Activated effector memory CD4-positive, alpha-beta T cell treated with anti-CD3 and anti-CD28 coated beads, Interleukin-2, amount 50 U/mL, for 16 hours (primary cell): ENCODE measurements around the gene ACTN1.

ENCODE experiments used
- DNase-seq: peaks from one replicate; pipeline ENCODE4 v3.0.0-alpha.2; 2020

Gene ACTN1

GRCh38 chr14:68884031-68885030 is 94.8 kb downstream of the ACTN1 start:
- peak; percentile 38 for DNase-seq

DNA sequence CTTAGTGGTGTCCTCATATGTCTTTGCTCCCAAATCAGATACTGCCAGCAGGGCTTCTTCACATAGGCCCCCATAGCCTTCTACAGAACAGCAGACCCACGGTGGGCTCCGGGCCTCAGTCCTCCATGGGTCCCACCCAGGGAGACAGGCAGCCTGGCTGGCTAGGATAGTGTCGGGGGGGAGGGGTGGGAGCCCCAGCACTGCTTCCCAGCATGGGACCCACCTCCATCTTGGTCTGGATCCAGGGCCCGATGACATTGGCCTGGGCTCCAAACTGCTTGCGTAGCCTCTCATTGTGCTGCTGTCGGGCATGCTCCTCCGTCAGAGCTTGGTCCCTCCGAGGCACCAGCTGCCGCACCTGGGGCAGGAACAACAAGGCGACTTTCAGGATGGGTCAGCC is 96.9 kb downstream of the ACTN1 start:
- no peak for DNase-seq

GRCh38 chr14:68881396-68881795 is 97.7 kb downstream of the ACTN1 start:
- no peak for DNase-seq

- peak; percentile 57 for DNase-seq
Observed at GRCh38 chr14:68880581-68881105, 98.5 kb downstream of the ACTN1 start.

DNA sequence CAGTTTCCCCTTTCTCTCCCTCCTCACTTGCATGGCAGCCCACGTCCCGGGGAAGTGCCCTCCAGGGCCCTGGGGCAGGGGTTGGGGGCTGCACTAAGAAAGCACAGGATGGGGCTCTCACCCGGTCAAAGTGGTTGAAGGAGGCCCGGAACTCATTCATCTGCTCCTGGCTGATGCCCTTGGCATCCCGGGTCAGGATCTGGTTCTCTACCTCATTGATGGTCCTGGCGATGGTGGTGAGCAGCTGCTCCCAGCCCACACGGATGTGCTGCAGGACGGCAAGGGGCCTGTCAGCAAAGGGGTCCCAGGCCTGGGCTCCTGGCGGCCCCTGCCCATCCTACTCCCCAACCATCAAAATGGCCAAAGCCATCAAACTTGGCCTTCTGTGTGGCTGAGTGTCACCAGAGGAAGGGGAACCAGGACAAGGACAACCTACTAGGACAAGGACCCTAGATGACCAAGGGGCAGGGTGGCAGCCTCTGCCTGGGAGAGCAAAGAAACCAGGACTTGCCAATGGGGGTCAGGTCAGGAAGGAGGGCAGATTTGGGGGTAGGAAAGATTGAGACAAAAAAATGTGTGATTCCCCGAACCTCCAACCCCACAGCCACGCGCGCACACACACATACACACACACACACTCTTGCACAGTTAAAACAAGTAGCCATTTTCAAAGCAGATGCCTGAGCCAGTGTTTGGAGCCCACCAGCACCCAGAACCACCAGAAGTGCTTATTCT is 99.1 kb downstream of the ACTN1 start:
- peak; percentile 55 for DNase-seq

DNA sequence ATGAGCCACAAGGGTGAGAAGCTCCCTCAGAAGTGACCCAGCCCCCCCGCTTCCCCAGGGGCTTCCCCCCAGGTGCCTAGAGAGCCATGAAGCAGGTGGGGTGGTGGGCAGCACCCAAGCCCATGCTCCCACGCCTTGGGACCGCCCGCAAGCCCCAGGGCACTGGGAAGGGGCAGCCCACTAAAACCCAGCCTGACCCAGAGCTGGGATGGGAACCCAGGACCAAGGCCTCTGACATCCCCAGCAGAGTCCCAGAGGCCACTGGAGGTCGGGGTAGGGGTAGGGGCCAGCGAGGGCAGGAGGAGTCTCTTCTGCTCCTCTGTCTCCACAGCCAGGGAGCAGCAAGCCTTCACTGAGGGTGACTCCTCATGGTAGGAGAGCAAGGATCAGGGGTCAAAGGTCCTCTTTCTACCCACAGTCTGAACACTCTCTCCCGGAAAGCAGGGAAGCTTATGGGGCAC is 99.8 kb downstream of the ACTN1 start:
- DNase-seq, result peak; percentile 38

DNA sequence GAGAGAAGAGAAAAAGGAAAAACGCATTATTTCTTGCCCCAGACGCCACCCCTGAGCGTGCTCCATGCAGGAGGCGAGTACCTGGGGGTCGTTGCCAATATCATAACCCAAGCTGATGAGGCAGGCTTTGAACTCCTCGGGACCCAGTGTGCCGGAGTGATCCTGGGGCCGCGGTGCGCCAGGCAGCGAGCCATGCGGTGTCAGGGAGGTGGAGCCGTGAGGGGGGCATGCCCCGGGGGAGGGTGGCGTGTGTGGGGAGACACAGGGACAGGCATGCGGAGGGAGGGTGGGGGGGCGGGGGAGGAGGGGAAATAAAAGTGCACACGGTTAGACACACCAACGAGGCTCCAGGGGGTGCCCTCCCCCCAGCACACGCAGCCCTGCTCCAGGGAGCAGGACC is 100.2 kb downstream of the ACTN1 start:
- DNase-seq, result peak; percentile 50

DNA sequence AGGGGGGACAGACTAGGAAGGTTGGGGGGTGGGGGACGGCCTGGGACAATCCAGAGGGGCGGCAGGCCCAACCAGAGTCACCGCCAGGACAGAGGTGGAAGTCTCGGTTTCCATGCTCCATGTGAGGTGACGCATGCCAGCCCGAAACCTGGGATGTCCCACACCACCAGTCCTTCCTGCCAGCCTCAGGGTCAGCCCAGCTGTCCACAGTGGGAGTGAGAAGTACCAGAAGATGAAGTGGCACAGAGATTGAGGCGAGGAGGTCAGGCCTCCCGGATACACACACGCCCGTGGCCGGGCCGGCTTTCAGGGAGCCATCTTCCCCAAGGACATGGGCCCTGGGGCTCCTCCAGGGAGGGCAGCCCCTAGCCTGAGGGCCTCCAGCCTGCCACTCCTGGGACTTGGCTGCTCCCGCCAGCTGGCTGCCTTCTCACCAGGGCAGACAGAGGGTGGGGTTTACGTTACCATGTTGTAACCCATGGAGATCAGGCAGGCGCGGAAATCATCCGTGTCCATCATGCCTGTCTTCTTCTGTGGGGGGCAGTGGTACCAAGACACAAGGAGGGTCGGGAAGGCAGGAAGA is 101.0 kb downstream of the ACTN1 start:
- peak; percentile 50 for DNase-seq

DNA sequence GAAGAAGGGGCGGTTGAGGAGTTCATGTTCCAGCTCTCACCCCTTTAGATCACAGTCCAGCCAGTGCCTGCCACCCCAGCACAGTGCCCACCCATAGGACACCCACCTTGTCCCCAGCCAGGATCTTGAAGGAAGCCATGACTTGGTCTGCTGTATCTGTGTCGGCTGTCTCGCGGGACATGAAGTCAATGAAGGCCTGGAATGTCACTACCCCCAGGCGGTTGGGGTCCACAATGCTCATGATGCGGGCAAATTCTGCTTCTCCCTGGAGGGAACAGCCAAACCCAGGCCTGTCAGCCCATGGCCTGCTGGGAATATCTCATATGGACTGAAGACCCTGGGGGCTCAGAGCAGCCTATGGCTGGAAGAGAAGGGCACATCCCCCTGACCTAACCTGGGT is 102.1 kb downstream of the ACTN1 start:
- peak; percentile 36 for DNase-seq

DNA sequence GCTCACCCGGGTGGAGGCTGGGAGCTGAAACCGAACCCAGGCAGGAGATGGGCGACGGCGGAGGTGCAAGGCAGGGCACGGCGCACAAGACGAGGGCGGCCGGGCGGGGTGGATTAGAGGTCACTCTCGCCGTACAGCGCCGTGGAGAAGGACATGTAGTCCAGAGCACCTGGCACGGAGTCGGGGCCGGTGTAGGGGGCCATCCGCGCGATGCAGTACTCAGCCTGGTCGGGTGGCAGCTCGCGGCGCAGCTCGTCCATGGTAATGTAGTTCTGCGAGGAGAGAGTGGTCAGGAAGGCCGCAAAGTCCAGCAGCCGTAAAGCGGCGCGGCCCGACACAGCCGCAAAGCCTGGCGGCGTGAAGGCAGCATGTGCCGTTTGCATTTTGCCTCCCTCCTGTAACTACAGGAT is 104.4 kb downstream of the ACTN1 start:
- DNase-seq, result peak; percentile 73

GRCh38 chr14:68873376-68873775 is 105.7 kb downstream of the ACTN1 start:
- peak; percentile 19 for DNase-seq

GRCh38 chr14:68871392-68871791 is 107.7 kb downstream of the ACTN1 start:
- DNase-seq, result peak; percentile 39

DNA sequence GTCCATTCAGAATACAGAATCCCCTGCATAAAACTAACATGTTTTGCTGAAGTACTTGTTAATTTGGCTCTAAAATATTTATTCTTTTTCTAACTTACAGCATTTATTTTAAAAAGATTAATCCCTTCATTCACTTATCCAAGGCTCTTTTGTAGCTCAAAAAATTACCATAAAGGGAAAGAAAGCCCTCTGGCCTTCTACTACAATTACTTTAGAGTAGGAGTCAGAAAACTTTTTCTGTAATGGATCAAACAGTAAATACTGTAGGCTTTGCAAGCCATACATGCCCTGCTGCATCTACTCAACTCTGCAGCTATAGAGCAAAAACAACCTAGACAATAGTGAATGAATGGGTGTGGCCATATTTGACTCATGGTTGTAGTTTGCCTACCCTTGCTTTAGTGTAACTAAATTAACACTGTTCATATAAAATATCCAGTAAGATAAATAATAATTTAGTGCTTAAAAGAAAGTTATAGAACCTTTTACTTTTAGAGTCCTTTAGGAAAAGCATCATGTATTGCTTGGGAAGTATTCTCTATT is 112.0 kb downstream of the ACTN1 start:
- DNase-seq, result no peak

DNA sequence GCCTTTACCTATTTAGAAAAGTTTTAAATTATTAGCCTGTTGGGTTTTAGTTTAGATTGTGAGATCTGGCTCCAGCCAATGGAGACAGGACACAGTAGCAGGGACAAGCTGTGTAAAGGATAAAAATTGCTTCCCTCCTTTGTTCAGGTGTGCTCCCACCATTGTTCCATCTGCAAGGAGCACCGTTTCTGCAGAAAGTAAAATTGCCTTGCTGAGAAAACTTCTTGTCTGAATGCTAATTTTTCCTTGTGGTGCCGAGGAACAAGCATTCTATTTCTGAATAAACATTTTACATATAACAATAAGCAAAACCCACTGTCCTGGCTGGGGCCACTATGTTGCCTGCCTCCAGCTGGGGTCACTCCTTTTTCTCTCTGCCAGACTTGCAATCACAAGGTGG is 113.6 kb downstream of the ACTN1 start:
- no peak for DNase-seq

DNA sequence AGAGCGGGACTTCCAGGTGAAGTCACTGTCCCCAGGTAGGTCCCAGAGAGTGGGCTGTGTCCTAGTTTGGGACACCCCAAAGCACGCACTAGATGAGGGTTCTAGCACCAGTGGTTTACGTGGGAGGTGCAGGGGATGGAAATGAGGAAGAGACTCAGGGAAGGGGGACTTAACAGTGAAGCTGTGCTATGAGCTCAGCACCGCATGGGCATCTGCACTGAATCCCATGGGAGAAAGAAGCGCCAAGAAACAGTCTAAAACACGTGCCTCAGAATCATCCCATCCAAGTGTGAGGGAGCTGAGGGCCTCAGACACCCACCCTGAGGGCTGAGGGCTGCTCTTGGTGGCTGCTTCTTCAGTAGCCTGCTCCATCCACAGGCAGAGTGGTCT is 114.7 kb downstream of the ACTN1 start:
- no peak for DNase-seq

DNA sequence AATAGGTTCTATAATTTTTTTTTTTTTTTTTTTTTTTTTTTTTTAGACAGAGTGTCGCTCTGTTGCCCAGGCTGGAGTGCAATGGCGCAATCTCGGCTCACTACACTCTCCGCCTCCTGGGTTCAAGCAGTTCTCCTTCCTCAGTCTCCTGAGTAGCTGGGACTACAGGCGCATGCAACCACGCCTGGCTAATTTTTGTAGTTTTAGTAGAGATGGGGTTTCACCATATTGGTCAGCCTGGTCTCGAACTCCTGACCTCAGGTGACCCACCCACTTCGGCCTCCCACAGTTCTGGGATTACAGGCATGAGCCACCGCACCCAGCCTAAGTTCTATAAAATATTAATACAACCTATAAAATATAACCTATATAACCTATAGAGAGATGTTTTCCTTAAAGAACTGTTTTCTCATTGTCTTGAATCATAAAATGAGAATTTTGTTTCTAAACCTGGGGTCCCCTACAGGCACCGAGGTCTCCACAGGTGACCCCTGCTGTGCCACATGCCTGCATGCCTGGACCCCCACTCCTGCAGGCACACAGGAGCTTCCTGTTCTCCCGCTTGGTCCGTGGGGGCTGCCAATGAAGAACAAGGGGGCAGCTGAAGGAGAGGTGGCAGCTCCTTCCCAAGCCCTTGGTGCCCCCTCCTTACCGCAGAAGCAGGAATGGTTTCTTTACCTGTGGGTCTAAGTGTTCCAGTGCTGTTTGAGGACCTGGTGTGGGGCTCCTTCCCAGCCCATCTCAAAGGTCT is 115.3 kb downstream of the ACTN1 start:
- no peak for DNase-seq

DNA sequence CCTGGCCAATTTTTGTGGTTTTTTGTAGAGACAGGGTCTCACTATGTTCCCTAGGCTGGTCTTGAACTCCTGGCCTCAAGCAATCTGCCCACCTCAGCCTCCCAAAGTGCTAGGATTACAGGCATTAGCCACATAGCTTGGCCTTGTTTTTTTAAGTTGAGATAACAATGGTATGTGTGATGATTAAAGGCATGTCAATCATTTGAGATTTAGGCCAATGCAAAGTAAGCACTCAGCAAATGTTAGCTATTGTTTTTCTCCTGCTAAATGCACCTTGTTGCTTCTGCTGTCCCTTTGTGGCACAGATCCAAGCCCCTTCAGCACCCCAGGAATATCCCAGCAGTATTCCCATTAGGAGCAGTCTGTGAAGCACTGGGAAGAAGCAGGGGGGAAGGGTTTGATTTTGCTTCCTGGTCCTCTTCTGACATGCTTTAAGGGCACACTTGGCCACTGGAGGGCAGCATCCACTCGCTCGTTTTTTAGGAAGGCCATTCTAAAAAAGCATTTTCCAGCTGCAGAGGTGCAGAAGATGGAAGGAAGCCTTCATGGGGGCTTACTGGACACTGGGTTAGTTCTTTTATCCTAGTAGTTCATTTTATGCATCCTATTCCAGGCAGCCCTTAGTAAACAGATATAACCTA is 116.0 kb downstream of the ACTN1 start:
- peak; percentile 85 for DNase-seq

GRCh38 chr14:68860771-68861170 is 118.3 kb downstream of the ACTN1 start:
- DNase-seq, result no peak

DNA sequence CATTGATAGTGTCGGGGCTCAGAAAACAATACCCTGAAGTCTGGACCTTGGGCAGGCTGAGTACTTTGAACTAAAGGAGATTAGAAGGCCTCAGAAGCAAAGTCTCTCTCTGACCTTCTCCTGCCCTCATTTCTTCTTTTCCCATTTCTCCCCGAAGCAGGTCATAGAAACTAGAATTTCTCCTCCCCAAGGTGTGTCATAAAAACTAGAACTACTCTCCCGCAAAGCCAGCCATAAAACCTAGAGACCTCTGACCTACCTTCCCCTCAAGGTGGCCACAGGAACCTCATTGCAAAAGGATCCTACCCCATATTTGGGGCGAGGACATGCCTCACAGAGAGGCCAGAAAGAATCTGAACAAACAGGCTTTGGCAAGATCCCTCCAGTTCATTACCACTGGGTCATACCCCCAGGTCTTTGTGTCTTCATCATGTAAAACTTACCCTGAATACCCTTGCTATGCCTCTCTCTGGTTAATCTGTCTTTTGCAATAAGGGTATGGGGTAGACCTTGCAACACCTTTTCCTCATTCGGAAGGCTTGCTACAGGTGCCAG is 121.5 kb downstream of the ACTN1 start:
- DNase-seq, result no peak

GRCh38 chr14:68856572-68856971 is 122.5 kb downstream of the ACTN1 start:
- no peak for DNase-seq

DNA sequence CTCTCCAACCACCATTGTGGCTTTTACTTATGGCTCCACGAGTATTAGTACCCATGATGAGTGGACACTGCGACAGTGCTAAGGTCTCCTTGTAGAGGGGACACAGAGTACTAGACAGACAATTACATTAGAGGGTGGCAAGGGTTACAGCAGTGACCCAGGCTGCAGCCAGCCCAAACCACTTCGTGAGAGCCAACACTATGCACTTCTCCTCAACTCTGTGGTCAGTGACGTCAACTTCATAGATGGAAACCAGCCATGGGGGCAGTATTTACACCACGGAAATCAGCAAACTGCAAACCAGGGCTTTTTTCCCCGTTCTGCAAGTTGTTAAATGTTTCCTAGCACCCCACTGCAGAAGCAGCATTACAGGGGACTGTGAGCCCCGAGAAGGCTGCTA is 124.7 kb downstream of the ACTN1 start:
- no peak for DNase-seq
